GM23248 (cell line): ENCODE results near the gene OR2L8. TPM values are rescaled to one million over a fixed set of nuclear protein-coding genes. Genes with fewer than 3 reads are reported as not detected.

ENCODE experiments used
- DNase-seq: peaks from one replicate; pipeline ENCODE4 v3.0.0-alpha.2; 2015
- H2AFZ ChIP-seq: fragments of 200-600 bp; sonication (generic); 2 replicates; pipeline ENCODE4 v1.6.1; 2016; ENCODE audit warnings: antibody characterized with exemption
- H3F3A ChIP-seq: fragments of 200-600 bp; sonication (generic); 2 replicates; pipeline ENCODE4 v1.6.1; 2016; ENCODE audit warnings: mild to moderate bottlenecking, antibody characterized with exemption, mixed run types; ENCODE audit not compliant: insufficient read depth
- H3K27ac ChIP-seq: fragments of 200-600 bp; sonication (generic); 2 replicates; pipeline ENCODE4 v1.5.1; 2016; ENCODE audit warnings: mild to moderate bottlenecking
- H3K27me3 ChIP-seq: fragments of 200-600 bp; sonication (generic); replicated peaks from 2 replicates; pipeline ENCODE4 v1.6.1; 2016; ENCODE audit warnings: mild to moderate bottlenecking; ENCODE audit not compliant: insufficient read depth
- H3K36me3 ChIP-seq: fragments of 200-600 bp; sonication (generic); 2 replicates; pipeline ENCODE4 v1.6.1; 2016; ENCODE audit warnings: low read depth, mild to moderate bottlenecking
- H3K4me1 ChIP-seq: fragments of 200-600 bp; sonication (generic); 2 replicates; pipeline ENCODE4 v1.6.1; 2016; ENCODE audit warnings: mild to moderate bottlenecking; ENCODE audit not compliant: insufficient read depth
- H3K4me2 ChIP-seq: fragments of 200-600 bp; sonication (generic); one replicate; pipeline ENCODE4 v1.6.1; 2016; ENCODE audit warnings: mild to moderate bottlenecking; ENCODE audit not compliant: unreplicated experiment
- H3K4me3 ChIP-seq: fragments of 200-600 bp; sonication (generic); 2 replicates; pipeline ENCODE4 v1.5.1; 2016; ENCODE audit warnings: mild to moderate bottlenecking
- H3K79me2 ChIP-seq: fragments of 200-600 bp; sonication (generic); 2 replicates; pipeline ENCODE4 v1.6.1; 2016; ENCODE audit warnings: mild to moderate bottlenecking; ENCODE audit not compliant: insufficient read depth
- H3K9ac ChIP-seq: fragments of 200-600 bp; sonication (generic); 2 replicates; pipeline ENCODE4 v1.6.1; 2016; ENCODE audit warnings: mild to moderate bottlenecking
- H3K9me2 ChIP-seq: fragments of 200-600 bp; sonication (generic); 2 replicates; pipeline ENCODE4 v1.6.1; 2016; ENCODE audit warnings: mixed run types, mild to moderate bottlenecking, moderate library complexity; ENCODE audit not compliant: insufficient read depth
- H3K9me3 ChIP-seq: fragments of 200-600 bp; sonication (generic); one replicate; pipeline ENCODE4 v1.6.1; 2017; ENCODE audit warnings: low read depth
- H4K20me1 ChIP-seq: fragments of 200-600 bp; sonication (generic); 2 replicates; pipeline ENCODE4 v1.6.0; 2016; ENCODE audit not compliant: insufficient read depth
- EZH2 ChIP-seq: fragments of 200-600 bp; sonication (generic); IDR thresholded peaks from 2 replicates; pipeline ENCODE4 v1.6.1; 2018; ENCODE audit warnings: antibody characterized with exemption, mild to moderate bottlenecking; ENCODE audit not compliant: insufficient read depth, poor library complexity, severe bottlenecking
- EZH2phosphoT487 ChIP-seq: fragments of 200-600 bp; sonication (generic); IDR thresholded peaks from 2 replicates; pipeline ENCODE4 v1.6.1; 2018; ENCODE audit warnings: antibody characterized with exemption, moderate library complexity, mild to moderate bottlenecking, low read depth; ENCODE audit not compliant: insufficient read depth
- WGBS, 2 experiments: methylation state at CpG; one replicate each; pipeline ENCODE4 v1.1.6; 2015 to 2017; ENCODE audit warnings: low lambda C conversion rate in 2 of 2, low coverage in 1 of 2; ENCODE audit errors: missing lambda C conversion rate in 2 of 2; 5-methylcytosine and 5-hydroxymethylcytosine counted together
- in situ Hi-C: fragments of 300-500 bp; cut with MboI; formaldehyde crosslinking; loops from 2 replicates; pipeline ENCODE4 v1.15.0; 2020
- polyA plus RNA-seq: library from polyadenylated mRNA; unstranded; fragments of >200 nt; fragmentation: Nextera tagmentation; extraction: Ambion mirVana; gene quantifications from 2 replicates; pipeline ENCODE4 v1.2.1, GENCODE V29; 2016
- total RNA-seq: library from RNA; depleted of rRNA; stranded (reverse); fragments of >200 nt; shearing (Covaris generic); gene quantifications from 2 replicates; pipeline ENCODE4 v1.2.3, GENCODE V29; 2014

Gene OR2L8
- total and polyA plus RNA-seq, 2 experiments from 2014 or later, result not detected

- H3K27ac ChIP-seq, result no peak overlapping the region
- no peak overlapping the region for H3K4me2 ChIP-seq
- H3F3A ChIP-seq, result no peaks in the 10 kb centered on the region
- no peaks in the 10 kb centered on the region for H3K9me3 ChIP-seq
- H2AFZ ChIP-seq, result no peak overlapping the region
- no peaks in the 10 kb centered on the region for H3K79me2 ChIP-seq
- no peaks in the 10 kb centered on the region for H3K9me2 ChIP-seq
- no peaks in the 10 kb centered on the region for H4K20me1 ChIP-seq
- WGBS, 2 experiments, result 19 to 23% methylated on average over 4 of the region's 4 CpGs
- H3K27me3 ChIP-seq, result no peaks in the 10 kb centered on the region
- in situ Hi-C loops, result no loop called here
- no peak for TF ChIP-seq EZH2
- no peak for TF ChIP-seq EZH2phosphoT487
- no peak overlapping the region for H3K4me3 ChIP-seq
- no peak for DNase-seq
- no peak overlapping the region for H3K9ac ChIP-seq
- H3K36me3 ChIP-seq, result no peaks in the 10 kb centered on the region
- no peaks in the 10 kb centered on the region for H3K4me1 ChIP-seq
Measured at GRCh38 chr1:247962911-247963588, 14.4 kb downstream of the OR2L8 start.

GRCh38 chr1:247964933-247965332, 16.3 kb downstream of the OR2L8 start, which contains the start of gene OR2AK2:
TSS of gene OR2AK2 (plus strand) at chr1:247965233. CDS start at chr1:247965377, 144 bp downstream.
- H3K27me3 ChIP-seq, result no peaks in the 10 kb centered on the region
- no peak for DNase-seq
- no peaks in the 10 kb centered on the region for H3F3A ChIP-seq
- no peak within 1 kb of the TSS for H3K27ac ChIP-seq
- H3K9ac ChIP-seq, result no peak within 1 kb of the TSS
- H3K9me3 ChIP-seq, result no peaks in the 10 kb centered on the region
- H3K4me3 ChIP-seq, result no peak within 1 kb of the TSS
- no peaks in the 10 kb centered on the region for H3K79me2 ChIP-seq
- no peaks in the 10 kb centered on the region for H3K9me2 ChIP-seq
- no peak within 1 kb of the TSS for H3K4me2 ChIP-seq
- in situ Hi-C loops, result no loop called here
- no peaks in the 10 kb centered on the region for H3K36me3 ChIP-seq
- TF ChIP-seq EZH2 (no peak), EZH2phosphoT487 (no peak)
- no peak within 1 kb of the TSS for H2AFZ ChIP-seq
- WGBS, 2 experiments, result 13 to 16% methylated on average over 2 of the region's 2 CpGs
- H4K20me1 ChIP-seq, result no peaks in the 10 kb centered on the region
- no peaks in the 10 kb centered on the region for H3K4me1 ChIP-seq

GRCh38 chr1:247966532-247967204, 18.0 kb downstream of the OR2L8 start:
- WGBS, 2 experiments, result 38% methylated on average over 4 to 5 of the region's 5 CpGs
- no peak overlapping the region for H3K4me3 ChIP-seq
- no peak overlapping the region for H3K27ac ChIP-seq
- H3F3A ChIP-seq, result no peaks in the 10 kb centered on the region
- no peak overlapping the region for H3K9ac ChIP-seq
- in situ Hi-C loops, result no loop called here
- H3K4me1 ChIP-seq, result no peaks in the 10 kb centered on the region
- no peaks in the 10 kb centered on the region for H3K79me2 ChIP-seq
- H3K4me2 ChIP-seq, result no peak overlapping the region
- no peaks in the 10 kb centered on the region for H3K9me2 ChIP-seq
- no peaks in the 10 kb centered on the region for H3K27me3 ChIP-seq
- DNase-seq, result no peak
- TF ChIP-seq EZH2 (no peak), EZH2phosphoT487 (no peak)
- no peaks in the 10 kb centered on the region for H4K20me1 ChIP-seq
- no peak overlapping the region for H2AFZ ChIP-seq
- H3K9me3 ChIP-seq, result no peaks in the 10 kb centered on the region
- no peaks in the 10 kb centered on the region for H3K36me3 ChIP-seq

GRCh38 chr1:247992986-247993385, 44.3 kb downstream of the OR2L8 start:
- H3K9ac ChIP-seq, result no peak overlapping the region
- H3F3A ChIP-seq, result no peaks in the 10 kb centered on the region
- no peak for DNase-seq
- TF ChIP-seq EZH2 (no peak), EZH2phosphoT487 (no peak)
- no peak overlapping the region for H3K27ac ChIP-seq
- H3K9me2 ChIP-seq, result no peaks in the 10 kb centered on the region
- 0 to 2% methylated on average over 2 of the region's 2 CpGs for whole genome bisulfite sequencing, 2 experiments
- H3K4me2 ChIP-seq, result no peak overlapping the region
- in situ Hi-C loops, result no loop called here
- H3K36me3 ChIP-seq, result no peaks in the 10 kb centered on the region
- no peaks in the 10 kb centered on the region for H3K4me1 ChIP-seq
- no peaks in the 10 kb centered on the region for H3K79me2 ChIP-seq
- no peak overlapping the region for H3K4me3 ChIP-seq
- no peaks in the 10 kb centered on the region for H3K27me3 ChIP-seq
- no peaks in the 10 kb centered on the region for H3K9me3 ChIP-seq
- no peak overlapping the region for H2AFZ ChIP-seq
- H4K20me1 ChIP-seq, result no peaks in the 10 kb centered on the region
